HL-60 (cell line): ENCODE results near the gene QSOX2.

Source experiments
- DNase-seq, 2 experiments: peaks; one replicate each; pipeline ENCODE4 v3.0.0-alpha.2; 2010 to 2020; ENCODE audit warnings: low read depth in 1 of 2, low spot score in 1 of 2
- H3K27ac ChIP-seq: fragments of 250-450 bp; sonication (Bioruptor Pico); replicated peaks from 2 replicates; pipeline ENCODE4 v1.5.1; 2020; ENCODE audit warnings: mild to moderate bottlenecking, moderate library complexity
- H3K27me3 ChIP-seq: fragments of 250-450 bp; sonication (Bioruptor Pico); 2 replicates; pipeline ENCODE4 v1.5.1; 2021; ENCODE audit warnings: mild to moderate bottlenecking, moderate library complexity; ENCODE audit not compliant: insufficient read depth, poor library complexity, severe bottlenecking
- H3K4me3 ChIP-seq: replicated peaks from 2 replicates; pipeline ENCODE4 v1.5.1; 2011; ENCODE audit warnings: mild to moderate bottlenecking, control low read depth, low read length; ENCODE audit not compliant: insufficient read depth
- CTCF ChIP-seq: IDR thresholded peaks from one replicate; pipeline ENCODE4 v1.5.1; 2011; ENCODE audit warnings: low read length, control low read depth, inconsistent platforms; ENCODE audit not compliant: insufficient read depth
- GABPA ChIP-seq: IDR thresholded peaks from 2 replicates; pipeline ENCODE4 v1.6.1; 2012; ENCODE audit warnings: low read depth
- POLR2AphosphoS5 ChIP-seq: IDR thresholded peaks from 2 replicates; pipeline ENCODE4 v1.6.1; 2012; ENCODE audit warnings: low read depth
- REST ChIP-seq: IDR thresholded peaks from 2 replicates; pipeline ENCODE4 v1.6.1; 2012; ENCODE audit warnings: low read depth; ENCODE audit not compliant: insufficient replicate concordance
- SPI1 ChIP-seq: IDR thresholded peaks from 2 replicates; pipeline ENCODE4 v1.6.1; 2012; ENCODE audit warnings: low read depth, mild to moderate bottlenecking, borderline replicate concordance

Gene QSOX2

DNA sequence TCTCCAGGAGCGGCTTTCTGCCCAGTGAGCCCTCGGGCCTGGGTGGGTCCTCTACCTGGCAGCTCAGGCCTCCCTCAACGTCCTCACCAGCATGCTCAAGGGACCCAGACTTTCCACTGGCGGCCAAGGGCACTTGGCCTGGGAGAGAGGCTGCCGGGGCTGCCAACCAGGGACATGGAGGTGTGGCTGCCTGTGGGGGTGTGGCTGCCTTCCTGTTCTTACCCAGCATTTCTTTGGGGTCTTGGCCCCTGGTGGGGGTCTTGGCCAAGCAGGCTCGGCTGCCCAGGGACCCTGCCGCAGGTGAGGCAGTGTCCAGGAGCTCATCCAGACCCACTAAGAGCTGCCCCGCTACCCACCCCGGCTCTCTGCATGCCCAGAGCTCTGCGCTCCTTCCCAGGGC, 7.2 kb upstream of the QSOX2 start:
- H3K27ac ChIP-seq = no peak overlapping the region
- no peak overlapping the region for H3K4me3 ChIP-seq
- no peak for DNase-seq
- no peak for TF ChIP-seq SPI1
- TF ChIP-seq GABPA = no peak
- TF ChIP-seq REST = no peak
- TF ChIP-seq CTCF = no peak
- TF ChIP-seq POLR2AphosphoS5 = no peak
- peaks cover 4% of the 10 kb centered on the region for H3K27me3 ChIP-seq

- Histone ChIP-seq H3K4me3 (no peak overlapping the region), H3K27ac (no peak overlapping the region), H3K27me3 (peaks cover 4% of the 10 kb centered on the region)
- no peak for DNase-seq
- TF ChIP-seq SPI1 = no peak
- TF ChIP-seq CTCF = no peak
- TF ChIP-seq POLR2AphosphoS5 = no peak
- TF ChIP-seq GABPA = no peak
- TF ChIP-seq REST = no peak
These were observed 6.7 kb upstream of the QSOX2 start for GRCh38 chr9:136252281-136252680.

DNA sequence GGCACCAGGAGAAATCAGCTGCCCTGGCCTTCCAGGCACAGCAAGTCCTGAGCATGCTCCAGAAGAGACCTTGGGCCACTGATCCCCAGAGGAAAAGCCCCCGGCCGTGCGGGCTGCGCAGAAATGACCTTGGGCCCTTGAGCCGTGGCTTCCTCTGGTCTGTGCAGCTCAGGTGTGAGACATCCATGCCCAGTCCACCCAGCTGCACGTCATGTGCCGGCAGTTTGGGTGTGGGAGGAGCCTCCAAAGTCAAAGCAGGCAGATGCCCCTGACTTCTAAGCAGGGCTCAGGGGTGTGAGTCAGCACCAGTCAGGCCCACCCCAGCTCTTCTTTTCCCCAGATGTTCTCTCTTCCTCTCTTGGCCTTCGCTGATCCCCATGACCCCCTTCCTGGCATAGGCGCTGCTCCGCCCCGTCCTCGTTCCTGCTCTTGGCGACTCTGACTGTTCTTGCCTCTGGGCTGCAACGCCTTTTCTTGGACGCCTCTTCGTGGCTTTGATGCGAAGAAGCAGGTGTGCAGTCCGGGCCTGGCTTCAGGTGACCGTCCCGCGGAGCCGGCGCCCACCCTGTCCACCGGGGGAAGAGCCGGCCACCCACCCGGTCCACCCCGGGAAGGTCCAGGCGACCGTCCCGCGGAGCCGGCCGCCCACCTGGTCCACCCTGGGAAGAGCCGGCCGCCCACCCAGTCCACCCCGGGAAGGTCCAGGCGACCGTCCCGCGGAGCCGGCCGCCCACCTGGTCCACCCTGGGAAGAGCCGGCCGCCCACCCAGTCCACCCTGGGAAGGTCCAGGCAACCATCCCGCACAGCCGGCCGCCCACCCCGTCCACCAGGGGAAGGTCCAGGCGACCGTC, 5.9 kb upstream of the QSOX2 start:
- Histone ChIP-seq H3K27ac (no peak overlapping the region), H3K4me3 (no peak overlapping the region), H3K27me3 (peaks cover 4% of the 10 kb centered on the region)
- DNase-seq = no peak
- TF ChIP-seq GABPA (no peak), REST (no peak), CTCF (no peak), POLR2AphosphoS5 (no peak), SPI1 (no peak)
